H9 (cell line): ENCODE measurements around the gene PTPRR. TPM values are rescaled to one million over a fixed set of nuclear protein-coding genes. Genes with fewer than 3 reads are reported as not detected.

Experiments
- DNase-seq: peaks from one replicate; pipeline ENCODE4 v3.0.0-alpha.2; 2017
- H2AFZ ChIP-seq: one replicate; pipeline ENCODE4 v1.6.1; 2013; ENCODE audit warnings: mild to moderate bottlenecking, low read length, control low read depth, moderate library complexity
- H2AK5ac ChIP-seq: 2 replicates; pipeline ENCODE4 v1.6.1; 2013; ENCODE audit warnings: low read length, control low read depth, mixed read lengths; ENCODE audit not compliant: insufficient read length
- H2BK120ac ChIP-seq: one replicate; pipeline ENCODE4 v1.6.1; 2013; ENCODE audit warnings: low read depth, mild to moderate bottlenecking, low read length, control low read depth, inconsistent platforms; ENCODE audit not compliant: poor library complexity, severe bottlenecking
- H2BK12ac ChIP-seq: 2 replicates; pipeline ENCODE4 v1.6.1; 2013; ENCODE audit warnings: low read length, control low read depth, mixed read lengths, low read depth; ENCODE audit not compliant: insufficient read length
- H2BK15ac ChIP-seq: 2 replicates; pipeline ENCODE4 v1.6.1; 2013; ENCODE audit warnings: low read depth, low read length, control low read depth
- H2BK20ac ChIP-seq: one replicate; pipeline ENCODE4 v1.6.1; 2013; ENCODE audit warnings: low read depth, mild to moderate bottlenecking, low read length, control low read depth, inconsistent platforms; ENCODE audit not compliant: poor library complexity, severe bottlenecking
- H2BK5ac ChIP-seq: 2 replicates; pipeline ENCODE4 v1.6.1; 2013; ENCODE audit warnings: low read length, control low read depth, mixed read lengths; ENCODE audit not compliant: insufficient read length
- H3K14ac ChIP-seq: 2 replicates; pipeline ENCODE4 v1.6.1; 2013; ENCODE audit warnings: low read length, control low read depth; ENCODE audit not compliant: insufficient read depth
- H3K18ac ChIP-seq: 2 replicates; pipeline ENCODE4 v1.6.1; 2013; ENCODE audit warnings: low read depth, mild to moderate bottlenecking, mixed read lengths, low read length, control low read depth; ENCODE audit not compliant: insufficient read length
- H3K23ac ChIP-seq: 2 replicates; pipeline ENCODE4 v1.6.1; 2013; ENCODE audit warnings: low read length, control low read depth, mixed read lengths, low read depth; ENCODE audit not compliant: insufficient read length
- H3K23me2 ChIP-seq: 2 replicates; pipeline ENCODE4 v1.6.1; 2013; ENCODE audit warnings: low read depth, mild to moderate bottlenecking, mixed read lengths, low read length, control low read depth; ENCODE audit not compliant: insufficient read length, poor library complexity, severe bottlenecking
- H3K27ac ChIP-seq: 2 replicates; pipeline ENCODE4 v1.5.1; 2013; ENCODE audit warnings: low read length, control low read depth, mixed read lengths, low read depth; ENCODE audit not compliant: insufficient read length
- H3K27me3 ChIP-seq: 2 replicates; pipeline ENCODE4 v1.6.1; 2013; ENCODE audit warnings: low read length, control low read depth, inconsistent platforms; ENCODE audit not compliant: insufficient read depth
- H3K4ac ChIP-seq: 2 replicates; pipeline ENCODE4 v1.6.1; 2013; ENCODE audit warnings: low read depth, mild to moderate bottlenecking, control low read depth, inconsistent platforms, low read length, moderate library complexity
- H3K4me1 ChIP-seq: 2 replicates; pipeline ENCODE4 v1.6.1; 2013; ENCODE audit warnings: low read length, control low read depth, inconsistent platforms; ENCODE audit not compliant: insufficient read depth
- H3K4me2 ChIP-seq: 2 replicates; pipeline ENCODE4 v1.6.1; 2013; ENCODE audit warnings: low read length, control low read depth, mixed read lengths; ENCODE audit not compliant: insufficient read length, insufficient read depth
- H3K56ac ChIP-seq: 2 replicates; pipeline ENCODE4 v1.6.1; 2013; ENCODE audit warnings: low read depth, mild to moderate bottlenecking, mixed read lengths, low read length, control low read depth; ENCODE audit not compliant: insufficient read length
- H3K79me1 ChIP-seq: 2 replicates; pipeline ENCODE4 v1.6.1; 2013; ENCODE audit warnings: low read depth, mild to moderate bottlenecking, moderate library complexity, low read length, control low read depth, inconsistent platforms; ENCODE audit not compliant: insufficient read depth, poor library complexity, severe bottlenecking
- H3K79me2 ChIP-seq: 2 replicates; pipeline ENCODE4 v1.6.1; 2013; ENCODE audit warnings: low read length, control low read depth, inconsistent platforms; ENCODE audit not compliant: insufficient read depth
- H3K9ac ChIP-seq: 2 replicates; pipeline ENCODE4 v1.6.1; 2013; ENCODE audit warnings: low read length, control low read depth, mixed read lengths; ENCODE audit not compliant: insufficient read length; ENCODE audit errors: extremely low read depth
- H3K9me3 ChIP-seq: one replicate; pipeline ENCODE4 v1.6.1; 2013; ENCODE audit warnings: low read depth, low read length, inconsistent platforms; ENCODE audit not compliant: control insufficient read depth
- H3T11ph ChIP-seq: one replicate; pipeline ENCODE4 v1.6.1; 2013; ENCODE audit warnings: mild to moderate bottlenecking, low read length, control low read depth, inconsistent platforms
- H4K20me1 ChIP-seq: one replicate; pipeline ENCODE4 v1.6.1; 2013; ENCODE audit not compliant: control insufficient read depth, insufficient read length, insufficient read depth
- H4K5ac ChIP-seq: 2 replicates; pipeline ENCODE4 v1.6.1; 2013; ENCODE audit warnings: low read depth, mild to moderate bottlenecking, mixed read lengths, low read length, control low read depth; ENCODE audit not compliant: insufficient read length
- H4K8ac ChIP-seq: replicated peaks from 2 replicates; pipeline ENCODE4 v1.6.1; 2013; ENCODE audit warnings: low read length, control low read depth, mixed read lengths, low read depth; ENCODE audit not compliant: insufficient read length
- H4K91ac ChIP-seq: 2 replicates; pipeline ENCODE4 v1.6.1; 2013; ENCODE audit warnings: low read depth, mild to moderate bottlenecking, moderate library complexity, mixed read lengths, low read length, control low read depth; ENCODE audit not compliant: insufficient read length
- H3K27ac Mint-ChIP-seq, 3 experiments: 2 replicates in 2 of 3; 3 replicates in 1 of 3; pipeline ENCODE4 v1.8.0; 2020 to 2021; ENCODE audit warnings: mixed read lengths in 3 of 3, mild to moderate bottlenecking in 1 of 3, moderate library complexity in 1 of 3
- H3K27me3 Mint-ChIP-seq: 2 replicates; pipeline ENCODE4 v1.8.0; 2021; ENCODE audit warnings: low read depth, mild to moderate bottlenecking, moderate library complexity, mixed read lengths
- H3K36me3 Mint-ChIP-seq, 3 experiments: 2 replicates in 2 of 3; 3 replicates in 1 of 3; pipeline ENCODE4 v1.8.0; 2020 to 2021; ENCODE audit warnings: low read depth in 3 of 3, mixed read lengths in 3 of 3; ENCODE audit not compliant: insufficient read depth in 1 of 3
- H3K4me1 Mint-ChIP-seq, 2 experiments: 2 replicates each; pipeline ENCODE4 v1.8.0; 2020; ENCODE audit warnings: mixed read lengths in 2 of 2
- H3K4me3 Mint-ChIP-seq, 2 experiments: 2 replicates in 1 of 2; 3 replicates in 1 of 2; pipeline ENCODE4 v1.8.0; 2020 to 2021; ENCODE audit warnings: mild to moderate bottlenecking in 2 of 2, mixed read lengths in 2 of 2, moderate library complexity in 1 of 2
- H3K9me3 Mint-ChIP-seq, 2 experiments: 2 replicates in 1 of 2; 3 replicates in 1 of 2; pipeline ENCODE4 v1.8.0; 2020; ENCODE audit warnings: mild to moderate bottlenecking in 2 of 2, mixed read lengths in 2 of 2, moderate library complexity in 1 of 2
- CTCF ChIP-seq: fragments of 200-600 bp; sonication (generic); conservative IDR thresholded peaks from 3 replicates; pipeline ENCODE4 v1.8.0; 2021; ENCODE audit warnings: antibody characterized with exemption, mild to moderate bottlenecking
- WGBS: extraction: QIAGEN DNeasy Blood & Tissue Kit; methylation state at CpG from one replicate; pipeline ENCODE4 v1.1.7; 2013; ENCODE audit warnings: missing lambda C conversion rate, low lambda C conversion rate, mixed read lengths; ENCODE audit not compliant: insufficient read length; ENCODE audit errors: extremely low coverage; 5-methylcytosine and 5-hydroxymethylcytosine counted together
- total RNA-seq: library from RNA; stranded (reverse); gene quantifications from 2 replicates; pipeline ENCODE4 v1.2.1, GENCODE V29; 2021

PTPRR gene
- total RNA-seq, 1 experiment from 2014 or later = 0.22 TPM

DNA sequence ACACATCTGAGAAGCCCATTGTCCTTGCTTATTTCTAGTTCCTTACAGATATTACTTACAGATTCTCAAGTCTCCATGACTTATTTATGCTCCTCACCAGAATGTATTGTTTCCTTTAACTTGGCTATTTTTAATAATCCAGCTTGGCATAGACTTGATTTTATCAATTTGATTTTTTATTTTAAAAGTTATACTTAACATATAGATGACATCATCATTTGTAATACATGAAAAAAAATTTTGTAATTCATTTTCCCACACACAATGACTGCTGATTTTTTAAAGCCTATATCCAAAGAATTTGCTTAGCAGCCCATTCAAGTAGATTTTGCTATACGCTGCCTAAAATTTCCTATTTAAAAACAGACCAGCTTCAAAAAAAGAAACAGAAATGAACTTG is 39.8 kb downstream of the PTPRR start:
- no peak overlapping the region for H3K27ac Mint-ChIP-seq
- Histone ChIP-seq H2BK5ac (no peak overlapping the region), H2AK5ac (no peak overlapping the region), H3K27ac (no peak overlapping the region), H4K8ac (no peak overlapping the region), H3K9me3 (no peaks in the 10 kb centered on the region), H3K23me2 (no peaks in the 10 kb centered on the region), H3K27me3 (no peaks in the 10 kb centered on the region), H3K4me2 (no peak overlapping the region), H3K79me2 (no peaks in the 10 kb centered on the region), H3K4me1 (no peaks in the 10 kb centered on the region), H4K5ac (no peak overlapping the region), H4K20me1 (no peaks in the 10 kb centered on the region), H3K14ac (no peak overlapping the region), H2AFZ (no peak overlapping the region), H3K18ac (no peak overlapping the region), H3K9ac (no peak overlapping the region), H2BK15ac (no peak overlapping the region), H2BK20ac (no peak overlapping the region), H3K56ac (no peak overlapping the region), H3K79me1 (no peaks in the 10 kb centered on the region), H3T11ph (no peak overlapping the region), H3K4ac (no peak overlapping the region), H4K91ac (no peak overlapping the region), H3K23ac (no peak overlapping the region), H2BK12ac (no peak overlapping the region), H2BK120ac (no peak overlapping the region)
- H3K9me3 Mint-ChIP-seq = no peaks in the 10 kb centered on the region
- DNase-seq = no peak
- TF ChIP-seq CTCF = no peak
- no peaks in the 10 kb centered on the region for H3K36me3 Mint-ChIP-seq
- no CpG with 5 or more reads among the region's 1 CpG for WGBS
- no peaks in the 10 kb centered on the region for H3K27me3 Mint-ChIP-seq
- no peak overlapping the region for H3K4me3 Mint-ChIP-seq
- H3K4me1 Mint-ChIP-seq = peaks cover 6 to 10% of the 10 kb centered on the region in 2 experiments
